ENCODE measurements around the gene KSR1.

Gene KSR1

GRCh38 chr17:27489045-27489715 lies 32.9 kb downstream of the KSR1 start:
- no peak overlapping the region for H3K4me3 ChIP-seq (ENCODE audit: low read depth, low read length)

GRCh38 chr17:27490391-27490790 lies 34.1 kb downstream of the KSR1 start:
- H3K4me3 ChIP-seq (ENCODE audit: low read depth, low read length) = no peak overlapping the region
- TF ChIP-seq CTCF (IDR thresholded peaks at IDR 0.05; ENCODE audit: control insufficient read depth, extremely low read depth, insufficient read depth) = no peak
- no peak for DNase-seq (ENCODE audit: low read depth)

More at GRCh38 chr17:27489045-27489715, 32.9 kb downstream of the KSR1 start:
- no peak for DNase-seq (ENCODE audit: low read depth)
- no peak for TF ChIP-seq CTCF (IDR thresholded peaks at IDR 0.05; ENCODE audit: control insufficient read depth, extremely low read depth, insufficient read depth)

- no peak for TF ChIP-seq CTCF (IDR thresholded peaks at IDR 0.05; ENCODE audit: control insufficient read depth, extremely low read depth, insufficient read depth)
- DNase-seq (ENCODE audit: low read depth) = no peak
- H3K4me3 ChIP-seq (ENCODE audit: low read depth, low read length) = no peak overlapping the region
These were observed 35.5 kb downstream of the KSR1 start for GRCh38 chr17:27491713-27492190.

- TF ChIP-seq CTCF (IDR thresholded peaks at IDR 0.05; ENCODE audit: control insufficient read depth, extremely low read depth, insufficient read depth) = no peak
- no peak overlapping the region for H3K4me3 ChIP-seq (ENCODE audit: low read depth, low read length)
- DNase-seq (ENCODE audit: low read depth) = no peak
These were observed 36.2 kb downstream of the KSR1 start for GRCh38 chr17:27492470-27492869.

GRCh38 chr17:27493088-27493487 lies 36.8 kb downstream of the KSR1 start:
- no peak overlapping the region for H3K4me3 ChIP-seq (ENCODE audit: low read depth, low read length)
- no peak for DNase-seq (ENCODE audit: low read depth)
- TF ChIP-seq CTCF (IDR thresholded peaks at IDR 0.05; ENCODE audit: control insufficient read depth, extremely low read depth, insufficient read depth) = no peak

GRCh38 chr17:27494192-27495091 lies 38.2 kb downstream of the KSR1 start:
- peak overlapping the region; percentile 26 for H3K4me3 ChIP-seq (ENCODE audit: low read depth, low read length)
- peak; percentile 87 for TF ChIP-seq CTCF (IDR thresholded peaks at IDR 0.05; ENCODE audit: control insufficient read depth, extremely low read depth, insufficient read depth)
- peak; percentile 76 for DNase-seq (ENCODE audit: low read depth)
